Stimulated activated CD8-positive, alpha-beta memory T cell treated with anti-CD3 and anti-CD28 coated beads, Interleukin-7, amount 100 ng/mL, for 4 hours (primary cell): ENCODE data around the gene PPP2R3B.
"Not testable (repeated sequence)": the region's sequence is repeated elsewhere in the genome, so short reads cannot be mapped to it uniquely, and the experiment has no call there.

ENCODE experiments used
- DNase-seq, 2 donors: peaks; one replicate each; pipeline ENCODE4 v3.0.0-alpha.2; 2020; ENCODE audit warnings: low read depth in 2 of 2

Gene PPP2R3B

DNA sequence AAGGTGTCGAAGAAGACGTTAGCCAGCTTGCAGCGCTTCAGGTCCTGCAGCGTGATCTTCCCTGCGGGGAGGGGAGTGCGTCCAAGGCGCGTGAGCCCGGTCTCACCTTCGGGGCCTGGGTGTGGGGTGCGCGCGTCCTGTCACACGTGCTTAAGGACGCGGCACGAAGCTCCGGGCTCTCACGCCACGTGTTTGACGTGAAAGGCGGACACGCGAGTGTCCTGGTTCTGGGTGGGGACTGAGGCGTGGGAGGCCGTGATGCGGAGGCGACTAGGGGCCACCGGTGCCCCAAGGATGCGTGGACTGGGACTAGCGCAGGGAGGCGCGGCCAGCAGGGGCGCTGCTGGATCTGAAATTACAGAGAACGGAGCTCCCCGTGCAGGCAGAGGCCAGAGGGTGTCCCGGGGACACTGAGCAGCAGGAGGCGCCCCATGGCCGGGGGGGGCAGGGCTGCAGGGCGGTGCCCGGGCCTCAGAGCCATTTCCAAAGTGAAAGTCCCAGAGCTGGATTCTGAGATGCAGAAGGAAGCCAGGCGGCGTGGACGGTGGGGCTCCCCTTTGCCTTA is 47.8 kb downstream of the PPP2R3B start:
- no peak for DNase-seq

DNA sequence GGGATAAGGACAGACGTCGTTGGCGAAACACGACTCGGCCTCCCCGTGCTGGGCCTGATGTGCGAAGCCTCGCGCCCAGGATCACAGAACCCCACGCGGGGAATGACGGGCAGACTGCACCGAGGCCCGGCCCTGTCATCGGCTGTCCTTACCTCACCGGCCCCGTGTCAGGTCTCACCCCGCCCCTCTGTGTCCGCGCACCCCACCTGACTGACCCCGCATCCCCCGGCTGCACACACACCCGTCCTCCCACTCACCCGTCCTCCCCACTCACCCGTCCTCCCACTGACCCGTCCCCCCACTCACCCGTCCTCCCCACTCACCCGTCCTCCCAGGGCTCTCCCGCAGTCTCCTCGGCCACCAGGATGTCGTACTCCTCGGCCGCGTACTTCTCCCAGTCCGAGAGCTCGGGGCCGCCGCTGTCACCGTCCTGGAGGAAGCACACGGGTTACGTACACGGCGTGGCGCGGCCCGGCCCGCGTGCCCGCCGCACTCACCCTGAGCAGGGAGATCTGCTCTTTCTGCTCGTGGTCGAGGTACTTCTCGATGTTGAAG is 48.3 kb downstream of the PPP2R3B start:
- DNase-seq: no peak

DNA sequence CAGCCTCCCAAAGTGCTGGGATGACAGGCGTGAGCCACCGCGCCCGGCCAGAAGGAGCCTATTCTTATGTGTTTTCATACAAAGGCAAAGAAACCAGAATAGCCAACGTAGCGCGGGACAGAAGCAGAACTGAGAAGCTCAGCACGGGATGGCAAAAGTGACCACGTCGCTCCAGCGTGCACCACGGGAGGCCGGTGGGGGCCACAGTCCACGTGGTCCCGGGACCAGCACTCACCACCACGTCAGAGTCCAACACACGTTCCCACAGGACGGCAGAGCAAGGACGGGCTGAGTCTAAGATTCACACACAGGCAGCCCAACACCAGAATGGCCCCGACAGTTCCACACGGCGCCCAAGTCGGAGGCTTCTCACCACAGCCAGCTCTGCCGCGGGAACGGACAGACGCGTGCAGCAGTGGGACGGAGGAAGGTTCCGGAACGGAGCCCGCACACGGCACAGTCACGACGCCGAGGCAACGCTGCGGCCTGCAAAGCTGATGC is 49.3 kb downstream of the PPP2R3B start:
- no peak for DNase-seq

DNA sequence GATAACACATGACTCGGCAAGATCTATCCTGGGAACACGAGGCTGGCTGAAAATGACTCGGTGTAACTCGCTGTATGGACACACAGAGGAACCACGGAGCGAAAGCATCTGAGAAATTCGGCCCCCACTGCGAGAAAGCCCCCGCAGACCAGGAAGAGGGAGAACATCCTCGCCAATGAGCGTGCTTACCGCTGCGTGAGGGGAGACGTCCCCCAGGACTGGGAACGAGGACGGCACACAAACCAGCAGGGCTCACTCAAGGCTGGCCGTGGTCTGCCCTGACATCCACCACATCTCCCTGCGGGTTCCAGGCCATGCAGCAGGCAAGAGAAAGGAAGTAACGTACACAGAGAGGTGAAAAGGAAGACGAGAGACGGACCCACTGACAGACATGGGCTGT is 50.5 kb downstream of the PPP2R3B start:
- no peak for DNase-seq

DNA sequence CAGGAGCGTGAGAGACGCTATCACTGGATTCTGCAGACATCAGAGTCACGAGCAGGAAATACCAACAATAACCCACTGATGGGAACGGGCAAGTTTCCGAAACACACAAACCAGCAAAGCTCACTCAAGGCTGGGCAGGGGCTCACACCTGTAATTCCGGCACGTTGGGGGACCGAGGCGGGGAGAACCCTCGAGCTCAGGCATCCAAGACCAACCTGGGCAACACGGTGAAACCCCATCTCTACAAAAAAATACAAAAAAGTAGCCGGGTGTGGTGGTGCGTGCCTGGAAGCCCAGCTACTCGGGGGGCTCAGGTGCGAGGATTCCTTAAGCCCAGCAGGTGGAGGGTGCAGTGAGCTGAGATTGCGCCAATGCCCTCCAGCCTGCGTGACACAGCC is 51.0 kb downstream of the PPP2R3B start:
- DNase-seq: no peak

DNA sequence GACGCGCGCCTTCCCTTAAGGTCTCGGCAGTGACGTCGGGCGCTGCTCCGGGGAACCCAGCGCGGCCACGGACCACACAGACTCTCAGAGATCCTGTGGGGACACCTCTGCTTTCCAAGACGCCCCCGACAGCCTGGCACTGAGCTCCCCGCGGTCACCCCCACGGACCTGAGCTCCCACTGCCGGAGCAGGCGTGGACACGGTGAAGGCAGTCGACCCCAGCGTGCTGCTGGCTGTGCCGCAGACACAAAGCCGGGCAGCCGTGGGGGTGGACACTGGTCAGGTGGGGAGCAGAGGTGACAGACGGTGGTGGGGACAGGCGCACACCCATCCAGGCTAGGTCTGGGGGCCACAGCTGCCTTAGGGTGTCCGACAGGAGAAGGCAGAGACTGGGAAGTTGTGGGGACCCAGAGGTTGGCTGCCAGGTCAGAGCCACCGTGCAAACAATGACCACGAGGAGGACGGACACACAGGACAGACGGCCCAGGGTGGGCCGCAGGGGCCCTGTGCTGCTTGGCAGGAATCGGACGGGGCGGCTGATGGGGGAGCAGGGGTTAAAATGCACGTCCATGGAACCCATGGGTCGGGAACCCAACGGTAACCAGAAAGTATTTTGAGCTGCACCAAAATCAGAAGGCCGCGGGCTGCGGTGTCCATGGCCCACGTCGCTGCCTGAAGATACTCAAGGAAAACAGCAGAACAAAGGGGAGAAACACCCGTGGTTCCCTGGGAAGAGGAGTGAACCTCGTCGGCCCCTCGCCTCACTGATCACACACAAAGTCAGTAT is 51.5 kb downstream of the PPP2R3B start:
- no peak for DNase-seq

DNA sequence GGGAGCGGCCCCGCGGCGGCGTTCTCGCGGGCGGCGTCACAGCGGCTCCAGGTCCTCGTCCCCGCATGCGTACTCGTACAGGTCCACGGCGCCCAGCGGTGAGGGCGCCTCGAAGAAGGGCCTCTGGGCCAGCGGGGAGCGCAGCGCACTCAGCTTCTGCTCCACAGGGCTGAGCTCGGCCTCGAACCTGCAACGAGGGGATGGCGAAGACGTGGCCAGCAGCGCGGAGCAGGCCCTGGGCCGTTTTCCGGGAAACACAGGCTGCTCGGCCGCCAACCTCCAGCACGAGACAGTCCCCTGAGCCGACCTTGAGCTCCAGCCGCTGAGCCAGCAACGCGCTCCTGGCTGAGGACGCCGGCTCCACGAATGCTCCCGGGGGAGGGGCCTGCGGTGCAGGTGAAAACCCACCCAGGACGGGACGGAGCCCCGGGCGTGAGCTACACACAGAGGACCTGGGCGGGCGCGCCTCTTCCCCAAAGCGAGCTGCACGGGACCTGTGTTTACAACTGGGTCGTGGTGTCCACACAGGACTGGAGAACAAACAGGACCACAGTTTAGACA is 52.3 kb downstream of the PPP2R3B start:
- DNase-seq: no peak

DNA sequence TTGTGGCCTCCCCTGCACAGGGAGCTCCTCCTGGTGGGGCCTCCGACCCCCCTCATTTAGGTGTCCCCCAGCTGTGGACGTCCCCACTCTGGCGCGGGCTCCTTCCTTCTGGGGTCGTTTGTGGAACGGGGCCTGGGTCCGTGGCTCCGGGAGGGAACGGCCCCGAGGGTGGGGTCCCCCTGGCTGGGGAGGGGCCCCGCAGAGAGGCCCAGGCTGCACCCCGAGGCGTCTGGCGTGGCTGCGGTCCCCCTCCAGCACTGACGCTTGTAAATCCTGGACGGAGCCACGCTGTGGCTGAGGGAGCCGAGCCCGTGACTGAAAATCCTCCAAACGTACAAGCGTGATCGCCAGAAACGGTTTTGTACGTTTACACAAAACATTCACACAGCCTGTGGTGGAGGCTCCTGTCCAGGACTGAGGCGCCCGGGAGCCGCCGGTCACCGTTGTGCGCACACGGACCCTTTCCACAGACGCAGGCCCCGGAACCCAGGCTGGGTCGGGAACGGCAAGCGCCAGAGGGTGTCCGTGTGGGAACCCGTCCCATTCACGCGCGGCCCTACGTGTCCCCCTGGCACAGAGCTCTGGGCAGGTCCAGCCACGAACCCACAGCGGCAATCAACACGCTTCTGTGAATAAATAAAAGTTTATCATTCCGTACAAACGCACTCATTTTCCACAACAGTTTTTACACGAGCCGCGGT is 52.9 kb downstream of the PPP2R3B start:
- DNase-seq: no peak

DNA sequence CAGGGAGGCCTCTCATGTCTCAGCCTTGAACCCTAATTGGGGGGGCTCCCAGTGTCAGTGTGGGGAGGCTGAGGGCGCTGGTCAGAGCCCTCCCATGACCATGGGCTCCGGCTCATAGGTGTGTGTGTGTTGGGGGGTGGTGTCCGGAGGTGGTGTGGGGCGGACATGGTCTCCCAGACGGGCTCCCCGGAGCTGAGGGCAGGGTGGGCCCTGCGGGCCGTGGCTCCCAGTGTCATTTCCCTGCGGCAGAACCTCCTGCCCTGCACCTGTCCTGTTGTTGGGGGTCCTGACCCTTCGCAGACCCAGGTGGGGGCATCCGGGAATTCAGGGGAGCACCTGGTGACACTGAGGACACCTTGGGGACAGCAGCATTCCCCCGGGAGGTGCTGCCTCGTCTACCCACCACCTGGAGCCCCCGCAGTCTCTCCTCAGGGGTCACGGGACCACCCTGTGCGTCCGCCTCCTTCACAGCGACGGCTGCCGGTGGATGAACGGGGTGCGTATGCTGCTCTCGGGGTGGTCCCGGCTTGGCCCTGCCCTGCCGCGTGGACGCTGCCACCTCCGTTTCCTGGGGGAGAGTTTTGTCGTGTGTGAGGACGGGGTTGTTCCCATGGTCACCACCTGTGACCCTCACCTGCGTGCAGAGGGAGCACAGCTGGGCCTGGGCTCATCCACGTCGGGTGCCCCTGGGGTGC is 53.6 kb downstream of the PPP2R3B start:
- DNase-seq: no peak

DNA sequence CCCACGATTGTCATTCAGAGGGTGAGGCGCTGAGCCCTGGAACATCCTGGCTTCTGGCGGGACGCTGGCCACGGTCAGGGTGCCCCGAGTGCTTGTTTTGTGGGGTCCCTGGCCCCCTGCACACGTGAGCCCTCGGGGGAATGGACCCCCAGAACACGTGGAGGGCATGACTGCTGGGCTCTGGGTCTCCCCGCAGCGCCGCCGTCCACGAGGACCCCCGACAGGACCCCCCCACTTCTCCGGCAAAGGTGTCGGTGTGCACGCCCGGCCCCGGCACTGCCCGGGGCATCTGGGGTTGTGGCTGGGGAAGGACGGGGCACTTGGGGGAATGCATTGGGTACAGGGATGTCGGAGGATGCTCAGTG is 54.2 kb downstream of the PPP2R3B start:
- no peak for DNase-seq

DNA sequence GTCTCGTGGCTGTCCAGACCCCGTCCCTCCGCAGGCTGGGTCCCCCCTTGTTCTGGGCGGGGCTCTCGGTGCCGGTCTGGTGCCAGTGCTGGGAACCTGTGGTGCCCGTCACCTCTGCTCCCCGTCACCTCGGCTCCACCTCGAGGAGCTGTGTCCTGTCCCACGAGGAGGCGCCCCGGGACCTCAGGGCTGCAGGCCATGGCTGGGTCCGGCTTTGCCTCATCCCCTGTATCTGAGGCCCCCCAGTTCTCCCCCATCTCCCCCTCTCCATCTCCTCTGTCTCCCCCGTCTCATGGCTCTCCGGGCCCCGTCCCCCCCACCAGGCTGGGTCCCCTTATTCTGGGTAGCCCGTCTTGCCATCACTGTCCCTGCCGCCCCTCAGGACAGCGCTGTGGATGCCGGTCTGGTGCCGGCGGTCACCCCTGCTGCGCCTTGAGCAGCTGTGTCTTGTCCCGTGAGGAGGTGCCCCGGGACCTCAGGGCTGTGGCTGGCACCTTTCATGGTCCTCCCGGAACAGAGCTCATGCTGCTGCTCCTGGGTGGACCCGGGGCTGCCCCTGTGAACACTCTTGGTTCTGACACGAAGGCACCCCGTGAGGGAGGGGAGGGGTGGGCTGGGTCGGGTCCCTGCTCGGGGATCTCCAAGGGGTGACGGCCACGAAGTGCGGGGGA is 54.7 kb downstream of the PPP2R3B start:
- DNase-seq: no peak

DNA sequence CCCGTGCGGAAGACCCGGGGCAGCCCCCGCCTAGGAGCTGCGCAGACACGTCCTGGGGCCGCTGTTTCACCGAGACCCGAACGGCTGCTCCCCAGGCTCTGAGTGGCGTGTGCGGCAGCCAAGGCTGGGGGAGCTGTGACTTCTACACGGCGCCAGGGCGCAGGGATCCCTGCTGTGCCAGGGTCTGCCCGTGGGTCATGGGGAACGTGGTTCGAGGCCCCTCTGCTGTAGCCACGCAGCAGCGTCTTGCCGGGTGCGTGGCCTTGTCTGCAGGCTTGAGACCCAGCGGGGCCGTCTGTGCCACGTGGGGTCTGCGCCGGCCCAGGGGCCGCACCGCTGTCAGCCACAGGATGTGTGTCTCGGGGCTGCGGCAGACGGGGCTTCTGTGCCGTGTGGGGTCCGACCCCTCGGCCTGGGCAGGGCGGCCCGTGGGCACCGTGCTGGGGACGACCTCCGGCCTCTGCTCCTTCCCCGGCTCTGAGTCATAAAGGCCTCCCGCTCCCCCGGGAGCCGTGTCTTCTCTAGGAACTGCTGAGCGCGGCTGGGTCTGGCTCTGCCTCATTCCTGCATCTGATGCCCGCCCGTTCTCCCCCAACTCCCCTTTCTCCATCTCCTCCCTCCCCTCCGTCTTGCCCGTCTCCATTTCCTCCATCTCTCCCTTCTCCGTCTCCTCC is 55.4 kb downstream of the PPP2R3B start:
- DNase-seq: no peak

DNA sequence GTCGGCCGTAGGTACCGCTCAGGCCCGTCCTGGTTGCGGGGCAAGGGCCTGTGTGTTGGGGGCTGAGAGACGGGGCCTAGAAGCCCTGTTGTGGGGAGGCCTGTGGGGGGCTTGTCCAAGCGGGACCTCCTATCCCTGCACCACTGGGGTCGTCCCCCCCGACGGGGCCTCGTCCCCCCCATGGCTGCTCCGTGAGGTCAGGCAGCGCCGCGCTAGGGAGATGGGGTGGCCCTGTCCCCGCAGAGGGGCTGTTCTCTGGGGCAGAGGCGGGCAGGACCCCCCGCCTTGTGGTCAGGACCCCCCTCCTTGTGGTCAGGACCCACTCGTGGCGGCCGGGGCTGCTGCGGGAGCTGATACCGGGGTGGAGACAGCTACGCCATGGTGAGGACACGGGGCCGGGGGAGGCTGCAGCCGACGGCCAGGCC is 56.0 kb downstream of the PPP2R3B start:
- DNase-seq: no peak

DNA sequence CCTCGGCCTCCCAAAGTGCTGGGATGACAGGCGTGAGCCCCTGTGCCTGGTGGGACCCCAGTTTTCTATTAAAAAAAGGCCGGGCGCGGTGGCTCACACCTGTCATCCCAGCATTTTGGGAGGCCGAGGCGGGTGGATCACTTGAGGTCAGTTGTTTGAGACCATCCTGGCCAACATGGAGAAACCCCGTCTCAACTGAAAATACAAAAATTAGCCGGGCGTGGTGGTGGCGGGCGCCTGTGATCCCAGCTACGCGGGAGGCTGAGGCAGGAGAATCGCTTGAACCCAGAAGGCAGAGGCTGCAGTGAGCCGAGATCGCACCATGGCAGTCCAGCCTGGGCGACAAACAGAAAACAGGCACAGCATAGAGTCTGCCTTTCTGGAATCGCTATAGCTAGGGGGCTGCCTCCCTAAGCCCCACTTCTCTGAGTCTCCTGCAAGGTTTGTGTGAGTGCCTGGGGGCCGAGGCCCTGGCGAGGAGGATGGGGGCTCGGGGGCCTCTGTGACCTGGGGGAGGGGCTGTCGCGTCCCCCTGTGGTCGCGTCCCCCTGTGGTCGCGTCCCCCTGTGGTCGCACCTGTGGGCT is 56.5 kb downstream of the PPP2R3B start:
- DNase-seq: not testable (repeated sequence)

DNA sequence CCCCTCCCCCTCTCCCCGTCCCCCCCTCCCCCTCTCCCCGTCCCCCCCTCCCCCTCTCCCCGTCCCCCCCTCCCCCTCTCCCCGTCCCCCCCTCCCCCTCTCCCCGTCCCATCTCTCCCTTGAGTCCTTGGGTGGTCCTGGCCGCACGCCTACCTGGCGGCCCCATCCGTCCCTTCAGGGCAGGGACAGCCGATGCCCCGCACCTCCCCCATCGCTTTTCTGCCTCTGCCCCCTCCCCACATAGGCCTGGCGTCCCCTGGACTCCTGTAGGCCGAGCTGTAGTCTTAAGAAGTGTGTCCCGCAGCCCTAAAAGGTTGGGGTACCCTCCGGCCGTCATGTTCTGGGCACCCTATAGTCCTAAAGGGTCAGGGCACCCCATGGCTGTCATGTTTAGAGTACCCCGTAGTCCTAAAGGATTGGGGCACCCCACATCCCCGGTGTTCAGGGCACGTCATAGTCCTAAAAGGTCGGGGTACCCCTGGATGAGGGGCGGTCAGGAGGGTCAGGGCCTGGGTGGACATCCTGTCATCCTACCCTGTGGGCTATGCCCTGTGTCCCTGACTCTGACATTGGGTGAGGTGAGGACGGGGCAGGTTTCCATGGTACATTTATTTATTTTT is 57.3 kb downstream of the PPP2R3B start:
- DNase-seq: no peak

DNA sequence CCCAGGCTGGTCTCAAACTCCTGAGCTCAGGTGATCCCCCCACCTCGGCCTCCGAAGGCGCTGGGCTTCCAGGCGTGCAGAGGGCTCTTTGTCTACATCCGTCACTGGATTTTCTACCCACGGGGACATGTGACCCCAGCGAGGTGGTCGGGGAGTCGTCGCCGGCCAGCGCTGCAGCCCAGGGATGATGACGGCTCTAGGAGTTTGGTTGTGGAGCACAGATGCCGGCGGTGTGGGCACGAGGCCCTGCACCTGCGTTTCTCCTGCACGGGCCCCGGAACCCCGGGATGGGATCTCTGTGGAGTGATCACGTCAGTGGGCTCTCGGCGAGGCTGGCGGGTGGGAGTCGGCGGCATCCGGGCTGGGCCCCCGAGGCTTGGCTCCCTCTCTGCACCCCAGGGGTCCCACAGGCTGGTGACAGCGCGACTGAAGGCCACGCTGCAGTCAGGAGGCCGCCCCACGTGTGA is 59.0 kb downstream of the PPP2R3B start:
- no peak for DNase-seq

DNA sequence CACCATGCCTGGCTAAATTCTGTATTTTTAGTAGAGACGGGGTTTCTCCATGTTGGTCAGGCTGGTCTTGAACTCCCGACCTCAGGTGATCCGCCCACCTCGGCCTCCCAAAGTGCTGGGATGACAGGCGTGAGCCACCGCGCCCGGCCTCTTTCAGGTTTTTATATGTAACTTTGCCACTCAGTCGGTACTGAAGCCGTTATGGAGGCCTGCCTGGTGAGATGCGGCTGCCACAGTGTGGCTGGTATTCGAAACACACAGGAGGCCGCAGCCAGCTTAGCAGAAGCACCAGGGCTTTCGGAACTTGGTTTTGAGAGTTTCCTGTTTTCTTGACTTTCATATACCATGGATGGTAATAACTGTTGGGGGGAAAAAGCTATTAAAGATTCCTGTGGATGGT is 62.0 kb downstream of the PPP2R3B start:
- DNase-seq: not testable (repeated sequence)

DNA sequence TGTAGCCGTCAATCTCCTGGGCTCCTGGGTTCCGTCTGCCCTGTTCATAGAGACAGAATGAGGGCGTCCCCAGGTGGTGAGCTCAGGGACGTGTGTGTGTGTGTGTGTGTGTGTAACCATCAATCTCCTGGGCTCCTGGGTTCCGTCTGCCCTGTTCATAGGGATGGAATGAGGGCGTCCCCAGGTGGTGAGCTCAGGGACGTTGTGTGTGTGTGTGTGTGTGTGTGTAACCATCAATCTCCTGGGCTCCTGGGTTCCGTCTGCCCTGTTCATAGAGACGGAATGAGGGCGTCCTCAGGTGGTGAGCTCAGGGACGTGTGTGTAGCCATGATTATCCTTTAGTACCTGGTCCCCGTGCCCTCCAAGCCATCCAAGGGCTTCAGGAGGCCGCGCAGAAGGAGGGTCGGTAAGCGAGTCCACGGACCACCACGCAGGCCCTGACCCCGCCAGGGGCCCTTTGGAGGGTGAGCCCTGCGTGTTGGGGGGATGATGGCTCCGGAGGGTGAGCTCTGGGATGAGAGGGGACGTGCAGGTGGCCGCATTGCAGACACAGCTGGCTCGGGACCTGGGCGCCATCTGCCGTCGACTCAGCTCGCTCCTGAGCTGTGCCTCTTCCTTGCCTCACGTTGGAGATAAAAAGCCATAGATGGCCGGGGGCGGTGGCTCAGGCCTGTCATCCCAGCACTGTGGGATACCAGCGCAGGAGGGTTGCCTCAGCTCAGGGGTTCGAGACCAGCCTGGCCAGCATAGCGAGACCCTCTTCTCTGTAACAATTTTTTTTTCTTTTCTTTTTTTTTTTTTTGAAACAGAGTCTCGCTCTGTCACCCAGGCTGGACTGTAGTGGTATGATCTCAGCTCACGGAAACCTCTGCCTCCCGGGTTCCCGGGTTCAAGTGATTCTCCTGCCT is 62.7 kb downstream of the PPP2R3B start:
- DNase-seq: no peak
